Measurements from ENCODE around the gene CCT3. TPM values are rescaled to one million over a fixed set of nuclear protein-coding genes. Genes with fewer than 3 reads are reported as not detected.

Gene CCT3
- total and polyA plus RNA-seq, 4 donors, result 74.5 to 144 (median 119) TPM

DNA sequence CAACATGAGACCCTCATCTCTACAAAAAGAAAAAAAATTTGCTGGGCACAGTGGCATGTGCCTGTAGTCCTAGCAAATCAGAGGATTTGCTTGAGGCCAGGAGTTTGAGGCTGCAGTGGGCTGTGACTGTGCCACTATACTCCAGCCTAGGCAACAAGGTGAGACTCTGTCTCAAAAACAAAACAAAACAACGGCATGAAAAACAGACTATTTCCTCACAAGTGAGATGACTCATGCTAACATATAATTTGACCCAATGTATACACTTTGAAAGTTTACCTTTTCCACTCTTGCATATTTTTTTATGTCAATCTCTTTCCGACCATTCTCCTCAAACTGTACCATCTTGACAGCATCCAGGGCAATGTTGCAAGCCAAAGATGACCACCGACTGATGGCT is 17.5 kb downstream of the CCT3 start:
- no peak for DNase-seq (ENCODE audit: low spot score)
- Histone ChIP-seq H3K27ac (ENCODE audit: low read depth in 1 of 2, low read length in 2 of 2) (no peak overlapping the region), H3K9ac (ENCODE audit: low read depth in 1 of 2, low read length in 2 of 2) (no peak overlapping the region), H3K9me3 (ENCODE audit: control insufficient read depth in 4 of 4, low read length in 3 of 4) (no peaks in the 10 kb centered on the region), H3K27me3 (ENCODE audit: control insufficient read depth in 4 of 4, insufficient read depth in 4 of 4, low read length in 3 of 4) (no peaks in the 10 kb centered on the region), H3K4me1 (ENCODE audit: control insufficient read depth in 4 of 4, insufficient read depth in 4 of 4, low read length in 3 of 4) (no peaks in the 10 kb centered on the region), H3K36me3 (ENCODE audit: control insufficient read depth in 4 of 4, insufficient read depth in 3 of 4, low read depth in 1 of 4, low read length in 3 of 4) (peaks cover 25 to 81% (median 67%) of the 10 kb centered on the region in 4 donors), H3K4me3 (ENCODE audit: low read depth in 1 of 3, low read length in 3 of 3) (no peak overlapping the region)
- WGBS, result 86% methylated on average over 3 of the region's 3 CpGs
- TF ChIP-seq SP1 (IDR thresholded peaks at IDR 0.05) (no peak), JUND (IDR thresholded peaks at IDR 0.05) (no peak), EGR1 (IDR thresholded peaks at IDR 0.05; ENCODE audit: low read depth in 2 of 2) (no peak), GABPA (IDR thresholded peaks at IDR 0.05 in 1 of 2, conservative IDR thresholded peaks at IDR 0.05 in 1 of 2) (no peak), HNF4G (IDR thresholded peaks at IDR 0.05) (no peak), HNF4A (conservative IDR thresholded peaks at IDR 0.05) (no peak)
- TF ChIP-seq, protein P1, sequence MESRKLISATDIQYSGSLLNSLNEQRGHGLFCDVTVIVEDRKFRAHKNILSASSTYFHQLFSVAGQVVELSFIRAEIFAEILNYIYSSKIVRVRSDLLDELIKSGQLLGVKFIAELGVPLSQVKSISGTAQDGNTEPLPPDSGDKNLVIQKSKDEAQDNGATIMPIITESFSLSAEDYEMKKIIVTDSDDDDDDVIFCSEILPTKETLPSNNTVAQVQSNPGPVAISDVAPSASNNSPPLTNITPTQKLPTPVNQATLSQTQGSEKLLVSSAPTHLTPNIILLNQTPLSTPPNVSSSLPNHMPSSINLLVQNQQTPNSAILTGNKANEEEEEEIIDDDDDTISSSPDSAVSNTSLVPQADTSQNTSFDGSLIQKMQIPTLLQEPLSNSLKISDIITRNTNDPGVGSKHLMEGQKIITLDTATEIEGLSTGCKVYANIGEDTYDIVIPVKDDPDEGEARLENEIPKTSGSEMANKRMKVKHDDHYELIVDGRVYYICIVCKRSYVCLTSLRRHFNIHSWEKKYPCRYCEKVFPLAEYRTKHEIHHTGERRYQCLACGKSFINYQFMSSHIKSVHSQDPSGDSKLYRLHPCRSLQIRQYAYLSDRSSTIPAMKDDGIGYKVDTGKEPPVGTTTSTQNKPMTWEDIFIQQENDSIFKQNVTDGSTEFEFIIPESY (IDR thresholded peaks at IDR 0.05), result no peak

DNA sequence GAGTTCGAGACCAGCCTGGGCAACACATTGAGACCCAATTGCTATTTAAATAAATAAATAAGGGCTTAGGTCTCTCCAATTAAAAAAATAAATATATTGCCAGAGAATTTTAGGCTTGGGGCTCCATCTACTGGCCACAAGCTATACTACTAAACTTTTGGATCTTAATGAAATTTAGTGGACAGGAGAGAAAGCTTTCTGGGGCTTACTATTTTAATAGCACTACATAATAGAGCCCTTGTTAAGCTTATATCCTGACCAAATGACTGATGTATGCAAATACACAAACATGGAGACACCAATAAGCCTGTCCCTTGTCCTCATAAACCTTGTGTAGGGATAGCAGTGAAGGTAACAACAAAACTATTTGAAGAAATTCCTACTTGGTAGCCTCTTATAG is 18.4 kb downstream of the CCT3 start:
- WGBS, result 82% methylated on average over 1 of the region's 1 CpG
- Histone ChIP-seq H3K4me3 (ENCODE audit: low read depth in 1 of 3, low read length in 3 of 3) (no peak overlapping the region), H3K27ac (ENCODE audit: low read depth in 1 of 2, low read length in 2 of 2) (no peak overlapping the region), H3K9ac (ENCODE audit: low read depth in 1 of 2, low read length in 2 of 2) (no peak overlapping the region), H3K4me1 (ENCODE audit: control insufficient read depth in 4 of 4, insufficient read depth in 4 of 4, low read length in 3 of 4) (no peaks in the 10 kb centered on the region), H3K36me3 (ENCODE audit: control insufficient read depth in 4 of 4, insufficient read depth in 3 of 4, low read depth in 1 of 4, low read length in 3 of 4) (peaks cover 27 to 81% (median 68%) of the 10 kb centered on the region in 4 donors), H3K27me3 (ENCODE audit: control insufficient read depth in 4 of 4, insufficient read depth in 4 of 4, low read length in 3 of 4) (no peaks in the 10 kb centered on the region), H3K9me3 (ENCODE audit: control insufficient read depth in 4 of 4, low read length in 3 of 4) (no peaks in the 10 kb centered on the region)
- no peak for DNase-seq (ENCODE audit: low spot score)
- peak; percentile 71 to 76 for TF ChIP-seq RAD21 (IDR thresholded peaks at IDR 0.05)
- no peak for TF ChIP-seq SP1 (IDR thresholded peaks at IDR 0.05)
- TF ChIP-seq, protein P2, sequence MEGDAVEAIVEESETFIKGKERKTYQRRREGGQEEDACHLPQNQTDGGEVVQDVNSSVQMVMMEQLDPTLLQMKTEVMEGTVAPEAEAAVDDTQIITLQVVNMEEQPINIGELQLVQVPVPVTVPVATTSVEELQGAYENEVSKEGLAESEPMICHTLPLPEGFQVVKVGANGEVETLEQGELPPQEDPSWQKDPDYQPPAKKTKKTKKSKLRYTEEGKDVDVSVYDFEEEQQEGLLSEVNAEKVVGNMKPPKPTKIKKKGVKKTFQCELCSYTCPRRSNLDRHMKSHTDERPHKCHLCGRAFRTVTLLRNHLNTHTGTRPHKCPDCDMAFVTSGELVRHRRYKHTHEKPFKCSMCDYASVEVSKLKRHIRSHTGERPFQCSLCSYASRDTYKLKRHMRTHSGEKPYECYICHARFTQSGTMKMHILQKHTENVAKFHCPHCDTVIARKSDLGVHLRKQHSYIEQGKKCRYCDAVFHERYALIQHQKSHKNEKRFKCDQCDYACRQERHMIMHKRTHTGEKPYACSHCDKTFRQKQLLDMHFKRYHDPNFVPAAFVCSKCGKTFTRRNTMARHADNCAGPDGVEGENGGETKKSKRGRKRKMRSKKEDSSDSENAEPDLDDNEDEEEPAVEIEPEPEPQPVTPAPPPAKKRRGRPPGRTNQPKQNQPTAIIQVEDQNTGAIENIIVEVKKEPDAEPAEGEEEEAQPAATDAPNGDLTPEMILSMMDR (IDR thresholded peaks at IDR 0.05; ENCODE audit: low read depth, low read length, missing input control), result peak; percentile 45
- TF ChIP-seq, protein P3, sequence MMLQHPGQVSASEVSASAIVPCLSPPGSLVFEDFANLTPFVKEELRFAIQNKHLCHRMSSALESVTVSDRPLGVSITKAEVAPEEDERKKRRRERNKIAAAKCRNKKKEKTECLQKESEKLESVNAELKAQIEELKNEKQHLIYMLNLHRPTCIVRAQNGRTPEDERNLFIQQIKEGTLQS (IDR thresholded peaks at IDR 0.05), result no peak

DNA sequence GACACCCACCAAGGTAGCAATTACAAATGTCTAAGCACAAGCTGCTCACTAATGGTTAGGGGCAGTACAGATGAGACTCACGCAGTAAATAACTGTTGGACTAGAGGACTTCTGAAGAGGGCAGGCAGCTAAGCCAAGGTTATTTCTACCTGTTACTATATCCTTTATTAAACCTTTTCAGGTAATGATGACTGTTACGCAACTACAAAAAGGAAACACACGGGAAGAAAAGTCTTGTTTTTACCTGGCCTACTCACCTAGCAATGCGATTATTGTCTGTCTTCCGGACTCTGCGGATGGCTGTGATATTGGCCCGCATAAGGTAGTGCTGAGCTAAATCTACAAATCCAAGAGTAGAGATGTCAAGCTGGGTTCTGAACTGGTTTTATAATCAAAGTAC is 21.2 kb downstream of the CCT3 start:
- no peaks in the 10 kb centered on the region for H3K4me1 ChIP-seq (ENCODE audit: control insufficient read depth in 4 of 4, insufficient read depth in 4 of 4, low read length in 3 of 4)
- no peak for DNase-seq (ENCODE audit: low spot score)
- WGBS, result 89% methylated on average over 7 of the region's 7 CpGs
- TF ChIP-seq, protein P1 (IDR thresholded peaks at IDR 0.05), result no peak
- no peak for TF ChIP-seq FOXA1 (IDR thresholded peaks at IDR 0.05)
- TF ChIP-seq RXRA (IDR thresholded peaks at IDR 0.05), result no peak
- no peak for TF ChIP-seq SP1 (IDR thresholded peaks at IDR 0.05)
- TF ChIP-seq YY1 (IDR thresholded peaks at IDR 0.05), result no peak
- TF ChIP-seq GABPA (IDR thresholded peaks at IDR 0.05 in 1 of 2, conservative IDR thresholded peaks at IDR 0.05 in 1 of 2), result no peak
- TF ChIP-seq, protein P4, sequence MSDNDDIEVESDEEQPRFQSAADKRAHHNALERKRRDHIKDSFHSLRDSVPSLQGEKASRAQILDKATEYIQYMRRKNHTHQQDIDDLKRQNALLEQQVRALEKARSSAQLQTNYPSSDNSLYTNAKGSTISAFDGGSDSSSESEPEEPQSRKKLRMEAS (IDR thresholded peaks at IDR 0.05), result no peak
- TF ChIP-seq TAF1 (conservative IDR thresholded peaks at IDR 0.05), result no peak
- no peak overlapping the region for H3K4me3 ChIP-seq (ENCODE audit: low read depth in 1 of 3, low read length in 3 of 3)
- H3K9me3 ChIP-seq (ENCODE audit: control insufficient read depth in 4 of 4, low read length in 3 of 4), result no peaks in the 10 kb centered on the region
- no peak overlapping the region for H3K9ac ChIP-seq (ENCODE audit: low read depth in 1 of 2, low read length in 2 of 2)
- H3K27me3 ChIP-seq (ENCODE audit: control insufficient read depth in 4 of 4, insufficient read depth in 4 of 4, low read length in 3 of 4), result no peaks in the 10 kb centered on the region
- no peak overlapping the region for H3K27ac ChIP-seq (ENCODE audit: low read depth in 1 of 2, low read length in 2 of 2)
- peaks cover 36 to 86% (median 67%) of the 10 kb centered on the region in 4 donors for H3K36me3 ChIP-seq (ENCODE audit: control insufficient read depth in 4 of 4, insufficient read depth in 3 of 4, low read depth in 1 of 4, low read length in 3 of 4)

Data from liver (tissue), 9 donors.